HepG2 (cell line): ENCODE measurements around the gene BTBD1. TPM values are rescaled to one million over a fixed set of nuclear protein-coding genes. Genes with fewer than 3 reads are reported as not detected.

ENCODE experiments used
- CSRNP1 ChIP-seq: sonication (generic); formaldehyde crosslinking; IDR thresholded peaks from 2 replicates; pipeline ENCODE4 v1.8.1; 2023; ENCODE audit warnings: mild to moderate bottlenecking, missing genetic modification reagents
- EHMT2 ChIP-seq: fragments of 200-600 bp; sonication (generic); IDR thresholded peaks from 2 replicates; pipeline ENCODE4 v1.7.0; 2017; ENCODE audit warnings: antibody characterized with exemption, low read depth, low read length, borderline replicate concordance
- FOXK1 ChIP-seq: sonication (generic); formaldehyde crosslinking; IDR thresholded peaks from 2 replicates; pipeline ENCODE4 v1.4.0; 2020; ENCODE audit warnings: low read depth, missing genetic modification reagents, borderline replicate concordance
- HNF4A ChIP-seq: sonication (generic); formaldehyde crosslinking; IDR thresholded peaks from 2 replicates; pipeline ENCODE4 v1.4.0; 2020; ENCODE audit warnings: missing genetic modification reagents
- KLF6 ChIP-seq: IDR thresholded peaks from 2 replicates; pipeline ENCODE4 v1.8.0; 2016; ENCODE audit warnings: missing biosample characterization, missing genetic modification reagents
- SETDB1 ChIP-seq: sonication (generic); formaldehyde crosslinking; IDR thresholded peaks from 2 replicates; pipeline ENCODE4 v1.5.1; 2020; ENCODE audit warnings: missing genetic modification reagents, mild to moderate bottlenecking, borderline replicate concordance
- SMYD3 ChIP-seq: sonication (generic); formaldehyde crosslinking; IDR thresholded peaks from 2 replicates; pipeline ENCODE4 v1.8.1; 2023; ENCODE audit warnings: mild to moderate bottlenecking, missing genetic modification reagents
- ZNF331 ChIP-seq: sonication (generic); formaldehyde crosslinking; IDR thresholded peaks from 2 replicates; pipeline ENCODE4 v1.4.0; 2020; ENCODE audit warnings: missing genetic modification reagents
- ZNF441 ChIP-seq: sonication (generic); formaldehyde crosslinking; IDR thresholded peaks from 2 replicates; pipeline ENCODE4 v1.7.0; 2021; ENCODE audit warnings: missing genetic modification reagents, borderline replicate concordance
- ZNF615 ChIP-seq: sonication (generic); formaldehyde crosslinking; IDR thresholded peaks from 2 replicates; pipeline ENCODE4 v1.5.0; 2020; ENCODE audit warnings: mild to moderate bottlenecking, missing genetic modification reagents, borderline replicate concordance
- polyA plus RNA-seq, 8 experiments: library from polyadenylated mRNA; depleted of rRNA in 3 of 8; stranded (reverse) in 7 of 8; unstranded in 1 of 8; fragments of >200 nt; fragmentation: Illumina TruSeq in 4 of 8; extraction: Trizol in 4 of 8; gene quantifications; 2 replicates each; pipeline versions ENCODE4 v1.2.1 to v1.2.3, GENCODE V29; 2011 to 2016; ENCODE audit warnings: low read depth in 4 of 8, missing spikeins in 1 of 8, mixed read lengths in 1 of 8; ENCODE audit not compliant: insufficient read depth in 1 of 8
- total RNA-seq, 5 experiments: library from RNA; depleted of rRNA; stranded (reverse); fragments of >200 nt; fragmentation: Illumina TruSeq; extraction: Trizol; gene quantifications; 2 replicates each; pipeline ENCODE4 v1.2.3, GENCODE V29; 2016; ENCODE audit warnings: low read depth in 1 of 5
- TF ChIP-seq, protein P1 (sequence below): sonication (generic); formaldehyde crosslinking; IDR thresholded peaks from 2 replicates; pipeline ENCODE4 v1.5.0; 2020; ENCODE audit warnings: missing genetic modification reagents
- TF ChIP-seq, protein P2 (sequence below): sonication (generic); formaldehyde crosslinking; IDR thresholded peaks from 2 replicates; pipeline ENCODE4 v1.4.0; 2020; ENCODE audit warnings: missing genetic modification reagents
- TF ChIP-seq, protein P3 (sequence below): sonication (generic); formaldehyde crosslinking; IDR thresholded peaks from 2 replicates; pipeline ENCODE4 v1.4.0; 2020; ENCODE audit warnings: missing genetic modification reagents
- TF ChIP-seq, protein P4 (sequence below): sonication (generic); formaldehyde crosslinking; IDR thresholded peaks from 2 replicates; pipeline ENCODE4 v1.9.0; 2021; ENCODE audit warnings: mild to moderate bottlenecking, missing genetic modification reagents

The BTBD1 gene
- total and polyA plus RNA-seq, 2 of the 13 experiments (the other 11 are each of a cell fraction or from before 2014, with no cell fraction given) = 32.1 to 53.9 TPM

DNA sequence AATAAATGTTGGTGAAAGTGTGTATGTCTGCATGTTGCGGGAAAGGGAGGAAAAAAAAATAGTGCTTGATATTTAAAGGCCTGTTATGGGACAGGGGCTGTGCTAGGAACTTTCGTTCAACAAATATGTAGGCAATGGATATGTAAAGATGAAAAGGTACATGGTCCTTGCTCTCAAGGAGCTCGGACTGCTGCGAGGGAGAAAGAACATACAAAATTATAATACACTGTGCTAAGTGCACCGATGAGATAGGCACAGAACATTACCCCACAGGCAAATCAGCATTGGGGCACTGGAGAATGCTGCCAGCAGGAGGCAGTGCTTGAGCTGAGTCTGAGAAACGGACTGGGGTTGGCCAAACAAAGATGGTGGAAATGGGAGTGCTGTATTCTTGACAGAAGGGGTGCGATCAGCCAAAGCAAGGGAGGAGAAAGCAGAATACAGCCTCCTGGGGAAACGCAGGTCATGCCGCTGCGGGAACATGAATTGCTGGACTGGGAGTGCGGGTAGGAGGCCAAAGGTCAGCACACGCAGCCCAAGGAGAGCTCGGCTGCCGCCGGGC is 56.3 kb downstream of the BTBD1 start (continued):
- TF ChIP-seq, protein P1, sequence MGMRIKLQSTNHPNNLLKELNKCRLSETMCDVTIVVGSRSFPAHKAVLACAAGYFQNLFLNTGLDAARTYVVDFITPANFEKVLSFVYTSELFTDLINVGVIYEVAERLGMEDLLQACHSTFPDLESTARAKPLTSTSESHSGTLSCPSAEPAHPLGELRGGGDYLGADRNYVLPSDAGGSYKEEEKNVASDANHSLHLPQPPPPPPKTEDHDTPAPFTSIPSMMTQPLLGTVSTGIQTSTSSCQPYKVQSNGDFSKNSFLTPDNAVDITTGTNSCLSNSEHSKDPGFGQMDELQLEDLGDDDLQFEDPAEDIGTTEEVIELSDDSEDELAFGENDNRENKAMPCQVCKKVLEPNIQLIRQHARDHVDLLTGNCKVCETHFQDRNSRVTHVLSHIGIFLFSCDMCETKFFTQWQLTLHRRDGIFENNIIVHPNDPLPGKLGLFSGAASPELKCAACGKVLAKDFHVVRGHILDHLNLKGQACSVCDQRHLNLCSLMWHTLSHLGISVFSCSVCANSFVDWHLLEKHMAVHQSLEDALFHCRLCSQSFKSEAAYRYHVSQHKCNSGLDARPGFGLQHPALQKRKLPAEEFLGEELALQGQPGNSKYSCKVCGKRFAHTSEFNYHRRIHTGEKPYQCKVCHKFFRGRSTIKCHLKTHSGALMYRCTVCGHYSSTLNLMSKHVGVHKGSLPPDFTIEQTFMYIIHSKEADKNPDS (CRISPR knock-in tag) = peak; percentile 8; the same call in 1 of the 2 replicates
- no peak for TF ChIP-seq ZNF441 (CRISPR knock-in tag)
- TF ChIP-seq ZNF615 (CRISPR knock-in tag) = 0 out of 2 replicates have a peak, but pooled peaks have one; percentile 14
- peak; percentile 14; the same call in 1 of the 2 replicates for TF ChIP-seq FOXK1
- TF ChIP-seq CSRNP1 (CRISPR knock-in tag) = 0 out of 2 replicates have a peak, but pooled peaks have one; percentile 36
- TF ChIP-seq, protein P2, sequence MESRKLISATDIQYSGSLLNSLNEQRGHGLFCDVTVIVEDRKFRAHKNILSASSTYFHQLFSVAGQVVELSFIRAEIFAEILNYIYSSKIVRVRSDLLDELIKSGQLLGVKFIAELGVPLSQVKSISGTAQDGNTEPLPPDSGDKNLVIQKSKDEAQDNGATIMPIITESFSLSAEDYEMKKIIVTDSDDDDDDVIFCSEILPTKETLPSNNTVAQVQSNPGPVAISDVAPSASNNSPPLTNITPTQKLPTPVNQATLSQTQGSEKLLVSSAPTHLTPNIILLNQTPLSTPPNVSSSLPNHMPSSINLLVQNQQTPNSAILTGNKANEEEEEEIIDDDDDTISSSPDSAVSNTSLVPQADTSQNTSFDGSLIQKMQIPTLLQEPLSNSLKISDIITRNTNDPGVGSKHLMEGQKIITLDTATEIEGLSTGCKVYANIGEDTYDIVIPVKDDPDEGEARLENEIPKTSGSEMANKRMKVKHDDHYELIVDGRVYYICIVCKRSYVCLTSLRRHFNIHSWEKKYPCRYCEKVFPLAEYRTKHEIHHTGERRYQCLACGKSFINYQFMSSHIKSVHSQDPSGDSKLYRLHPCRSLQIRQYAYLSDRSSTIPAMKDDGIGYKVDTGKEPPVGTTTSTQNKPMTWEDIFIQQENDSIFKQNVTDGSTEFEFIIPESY (CRISPR knock-in tag) = peak; percentile 48; the same call in 1 of the 2 replicates
- TF ChIP-seq SMYD3 (CRISPR knock-in tag) = 0 out of 2 replicates have a peak, but pooled peaks have one; percentile 54
- TF ChIP-seq, protein P3, sequence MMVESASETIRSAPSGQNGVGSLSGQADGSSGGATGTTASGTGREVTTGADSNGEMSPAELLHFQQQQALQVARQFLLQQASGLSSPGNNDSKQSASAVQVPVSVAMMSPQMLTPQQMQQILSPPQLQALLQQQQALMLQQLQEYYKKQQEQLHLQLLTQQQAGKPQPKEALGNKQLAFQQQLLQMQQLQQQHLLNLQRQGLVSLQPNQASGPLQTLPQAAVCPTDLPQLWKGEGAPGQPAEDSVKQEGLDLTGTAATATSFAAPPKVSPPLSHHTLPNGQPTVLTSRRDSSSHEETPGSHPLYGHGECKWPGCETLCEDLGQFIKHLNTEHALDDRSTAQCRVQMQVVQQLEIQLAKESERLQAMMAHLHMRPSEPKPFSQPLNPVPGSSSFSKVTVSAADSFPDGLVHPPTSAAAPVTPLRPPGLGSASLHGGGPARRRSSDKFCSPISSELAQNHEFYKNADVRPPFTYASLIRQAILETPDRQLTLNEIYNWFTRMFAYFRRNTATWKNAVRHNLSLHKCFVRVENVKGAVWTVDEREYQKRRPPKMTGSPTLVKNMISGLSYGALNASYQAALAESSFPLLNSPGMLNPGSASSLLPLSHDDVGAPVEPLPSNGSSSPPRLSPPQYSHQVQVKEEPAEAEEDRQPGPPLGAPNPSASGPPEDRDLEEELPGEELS (CRISPR knock-in tag) = no peak
- TF ChIP-seq SETDB1 (CRISPR knock-in tag) = no peak
- peak; percentile 27; the same call in 1 of the 2 replicates for TF ChIP-seq ZNF331
- TF ChIP-seq, protein P4, sequence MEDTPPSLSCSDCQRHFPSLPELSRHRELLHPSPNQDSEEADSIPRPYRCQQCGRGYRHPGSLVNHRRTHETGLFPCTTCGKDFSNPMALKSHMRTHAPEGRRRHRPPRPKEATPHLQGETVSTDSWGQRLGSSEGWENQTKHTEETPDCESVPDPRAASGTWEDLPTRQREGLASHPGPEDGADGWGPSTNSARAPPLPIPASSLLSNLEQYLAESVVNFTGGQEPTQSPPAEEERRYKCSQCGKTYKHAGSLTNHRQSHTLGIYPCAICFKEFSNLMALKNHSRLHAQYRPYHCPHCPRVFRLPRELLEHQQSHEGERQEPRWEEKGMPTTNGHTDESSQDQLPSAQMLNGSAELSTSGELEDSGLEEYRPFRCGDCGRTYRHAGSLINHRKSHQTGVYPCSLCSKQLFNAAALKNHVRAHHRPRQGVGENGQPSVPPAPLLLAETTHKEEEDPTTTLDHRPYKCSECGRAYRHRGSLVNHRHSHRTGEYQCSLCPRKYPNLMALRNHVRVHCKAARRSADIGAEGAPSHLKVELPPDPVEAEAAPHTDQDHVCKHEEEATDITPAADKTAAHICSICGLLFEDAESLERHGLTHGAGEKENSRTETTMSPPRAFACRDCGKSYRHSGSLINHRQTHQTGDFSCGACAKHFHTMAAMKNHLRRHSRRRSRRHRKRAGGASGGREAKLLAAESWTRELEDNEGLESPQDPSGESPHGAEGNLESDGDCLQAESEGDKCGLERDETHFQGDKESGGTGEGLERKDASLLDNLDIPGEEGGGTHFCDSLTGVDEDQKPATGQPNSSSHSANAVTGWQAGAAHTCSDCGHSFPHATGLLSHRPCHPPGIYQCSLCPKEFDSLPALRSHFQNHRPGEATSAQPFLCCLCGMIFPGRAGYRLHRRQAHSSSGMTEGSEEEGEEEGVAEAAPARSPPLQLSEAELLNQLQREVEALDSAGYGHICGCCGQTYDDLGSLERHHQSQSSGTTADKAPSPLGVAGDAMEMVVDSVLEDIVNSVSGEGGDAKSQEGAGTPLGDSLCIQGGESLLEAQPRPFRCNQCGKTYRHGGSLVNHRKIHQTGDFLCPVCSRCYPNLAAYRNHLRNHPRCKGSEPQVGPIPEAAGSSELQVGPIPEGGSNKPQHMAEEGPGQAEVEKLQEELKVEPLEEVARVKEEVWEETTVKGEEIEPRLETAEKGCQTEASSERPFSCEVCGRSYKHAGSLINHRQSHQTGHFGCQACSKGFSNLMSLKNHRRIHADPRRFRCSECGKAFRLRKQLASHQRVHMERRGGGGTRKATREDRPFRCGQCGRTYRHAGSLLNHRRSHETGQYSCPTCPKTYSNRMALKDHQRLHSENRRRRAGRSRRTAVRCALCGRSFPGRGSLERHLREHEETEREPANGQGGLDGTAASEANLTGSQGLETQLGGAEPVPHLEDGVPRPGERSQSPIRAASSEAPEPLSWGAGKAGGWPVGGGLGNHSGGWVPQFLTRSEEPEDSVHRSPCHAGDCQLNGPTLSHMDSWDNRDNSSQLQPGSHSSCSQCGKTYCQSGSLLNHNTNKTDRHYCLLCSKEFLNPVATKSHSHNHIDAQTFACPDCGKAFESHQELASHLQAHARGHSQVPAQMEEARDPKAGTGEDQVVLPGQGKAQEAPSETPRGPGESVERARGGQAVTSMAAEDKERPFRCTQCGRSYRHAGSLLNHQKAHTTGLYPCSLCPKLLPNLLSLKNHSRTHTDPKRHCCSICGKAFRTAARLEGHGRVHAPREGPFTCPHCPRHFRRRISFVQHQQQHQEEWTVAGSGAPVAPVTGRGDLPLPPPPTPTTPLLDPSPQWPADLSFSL = no peak
- TF ChIP-seq KLF6 = no peak
- peak; percentile 28; the same call in 1 of the 2 replicates for TF ChIP-seq HNF4A (CRISPR knock-in tag)
- peak; percentile 59; the same call in 1 of the 2 replicates for TF ChIP-seq EHMT2
